Subcutaneous abdominal adipose tissue (tissue), 5 donors: ENCODE results near the gene TEX47.

ENCODE experiments used
- H3K27ac ChIP-seq: one replicate; pipeline ENCODE4 v1.7.0; 2013; ENCODE audit warnings: low read depth, mild to moderate bottlenecking, inconsistent platforms, low read length, moderate library complexity
- H3K27me3 ChIP-seq, 5 donors: one replicate each; pipeline ENCODE4 v1.7.0; 2013; ENCODE audit warnings: low read length in 5 of 5, inconsistent platforms in 1 of 5; ENCODE audit not compliant: control insufficient read depth in 5 of 5, insufficient read depth in 4 of 5
- H3K36me3 ChIP-seq, 5 donors: one replicate each; pipeline ENCODE4 v1.7.0; 2013; ENCODE audit warnings: low read length in 5 of 5; ENCODE audit not compliant: control insufficient read depth in 5 of 5, insufficient read depth in 5 of 5
- H3K4me1 ChIP-seq, 5 donors: one replicate each; pipeline ENCODE4 v1.7.0; 2013; ENCODE audit warnings: low read length in 5 of 5, mild to moderate bottlenecking in 3 of 5, moderate library complexity in 1 of 5; ENCODE audit not compliant: control insufficient read depth in 5 of 5, insufficient read depth in 5 of 5
- H3K4me3 ChIP-seq, 5 donors: one replicate each; pipeline ENCODE4 v1.7.0; 2013; ENCODE audit warnings: low read length in 5 of 5, low read depth in 1 of 5
- H3K9ac ChIP-seq, 5 donors: one replicate each; pipeline ENCODE4 v1.7.0; 2013; ENCODE audit warnings: low read length in 5 of 5, mild to moderate bottlenecking in 4 of 5, moderate library complexity in 3 of 5
- H3K9me3 ChIP-seq, 5 donors: one replicate each; pipeline ENCODE4 v1.7.0; 2013; ENCODE audit warnings: low read length in 5 of 5; ENCODE audit not compliant: control insufficient read depth in 5 of 5
- donor health status: healthy.
- donor health status: healthy.
- donor health status: healthy.
- donor health status: healthy.
- donor health status: healthy.

Gene TEX47

GRCh38 chr7:88789480-88790064 lies 6.0 kb downstream of the TEX47 start:
- H3K27ac ChIP-seq = no peak overlapping the region
- no peak overlapping the region for H3K4me3 ChIP-seq
- no peak overlapping the region for H3K9ac ChIP-seq
- H3K36me3 ChIP-seq = no peaks in the 10 kb centered on the region
- H3K9me3 ChIP-seq = no peaks in the 10 kb centered on the region
- H3K4me1 ChIP-seq = no peaks in the 10 kb centered on the region
- H3K27me3 ChIP-seq = no peaks in the 10 kb centered on the region

- no peaks in the 10 kb centered on the region for H3K27me3 ChIP-seq
- H3K9ac ChIP-seq = no peak overlapping the region
- no peaks in the 10 kb centered on the region for H3K36me3 ChIP-seq
- H3K27ac ChIP-seq = no peak overlapping the region
- H3K4me3 ChIP-seq = no peak overlapping the region
- no peaks in the 10 kb centered on the region for H3K9me3 ChIP-seq
- no peaks in the 10 kb centered on the region for H3K4me1 ChIP-seq
Measured at GRCh38 chr7:88787777-88788176, 7.8 kb downstream of the TEX47 start.

GRCh38 chr7:88775838-88776237 lies 19.7 kb downstream of the TEX47 start:
- Histone ChIP-seq H3K9me3 (no peaks in the 10 kb centered on the region), H3K9ac (no peak overlapping the region), H3K27ac (no peak overlapping the region), H3K4me3 (no peak overlapping the region), H3K36me3 (no peaks in the 10 kb centered on the region), H3K27me3 (no peaks in the 10 kb centered on the region), H3K4me1 (peaks cover 0 to 4% (median 0%) of the 10 kb centered on the region in 5 donors)

GRCh38 chr7:88772776-88773175 lies 22.8 kb downstream of the TEX47 start:
- H3K9me3 ChIP-seq = no peaks in the 10 kb centered on the region
- no peaks in the 10 kb centered on the region for H3K36me3 ChIP-seq
- H3K27ac ChIP-seq = no peak overlapping the region
- H3K9ac ChIP-seq = no peak overlapping the region
- no peaks in the 10 kb centered on the region for H3K27me3 ChIP-seq
- peaks cover 0 to 4% (median 0%) of the 10 kb centered on the region in 5 donors for H3K4me1 ChIP-seq
- no peak overlapping the region for H3K4me3 ChIP-seq

GRCh38 chr7:88771417-88771816 lies 24.1 kb downstream of the TEX47 start:
- H3K4me3 ChIP-seq = no peak overlapping the region
- H3K27ac ChIP-seq = no peak overlapping the region
- H3K4me1 ChIP-seq = peaks cover 0 to 4% (median 0%) of the 10 kb centered on the region in 5 donors
- no peaks in the 10 kb centered on the region for H3K36me3 ChIP-seq
- H3K9ac ChIP-seq = no peak overlapping the region
- H3K27me3 ChIP-seq = no peaks in the 10 kb centered on the region
- no peaks in the 10 kb centered on the region for H3K9me3 ChIP-seq

GRCh38 chr7:88761779-88762178 lies 33.8 kb downstream of the TEX47 start:
- peaks cover 12 to 32% (median 19%) of the 10 kb centered on the region in 5 donors for H3K27me3 ChIP-seq
- no peaks in the 10 kb centered on the region for H3K9me3 ChIP-seq
- no peak overlapping the region for H3K27ac ChIP-seq
- no peak overlapping the region for H3K9ac ChIP-seq
- H3K4me1 ChIP-seq = peaks cover 2 to 18% (median 15%) of the 10 kb centered on the region in 5 donors
- no peak overlapping the region for H3K4me3 ChIP-seq
- H3K36me3 ChIP-seq = no peaks in the 10 kb centered on the region

GRCh38 chr7:88760136-88760515 lies 35.4 kb downstream of the TEX47 start:
- Histone ChIP-seq H3K27me3 (peaks cover 14 to 32% (median 25%) of the 10 kb centered on the region in 5 donors), H3K27ac (no peak overlapping the region), H3K4me3 (no peak overlapping the region)

GRCh38 chr7:88759230-88760135 lies 36.1 kb downstream of the TEX47 start, which contains the start of gene ZNF804B:
ZNF804B (plus strand) TSS chr7:88759700; CDS start chr7:88759977, 277 bp downstream.
- Histone ChIP-seq H3K9ac (no peak within 1 kb of the TSS), H3K27ac (no peak within 1 kb of the TSS), H3K4me3 (peak within 1 kb of the TSS; percentile 44 to 67 (median 54)), H3K27me3 (peaks cover 14 to 32% (median 25%) of the 10 kb centered on the region in 5 donors), H3K36me3 (no peaks in the 10 kb centered on the region), H3K9me3 (no peaks in the 10 kb centered on the region), H3K4me1 (peaks cover 2 to 18% (median 15%) of the 10 kb centered on the region in 5 donors)

More at GRCh38 chr7:88760136-88760515, 35.4 kb downstream of the TEX47 start:
- H3K36me3 ChIP-seq = no peaks in the 10 kb centered on the region
- no peak overlapping the region for H3K9ac ChIP-seq
- no peaks in the 10 kb centered on the region for H3K9me3 ChIP-seq
- H3K4me1 ChIP-seq = peaks cover 2 to 18% (median 15%) of the 10 kb centered on the region in 5 donors

- H3K27ac ChIP-seq = no peak overlapping the region
- H3K36me3 ChIP-seq = no peaks in the 10 kb centered on the region
- no peak overlapping the region for H3K9ac ChIP-seq
- H3K4me3 ChIP-seq = peak overlapping the region; percentile 44 to 67 (median 54)
- no peaks in the 10 kb centered on the region for H3K9me3 ChIP-seq
- peaks cover 2 to 18% (median 15%) of the 10 kb centered on the region in 5 donors for H3K4me1 ChIP-seq
- H3K27me3 ChIP-seq = peaks cover 14 to 32% (median 25%) of the 10 kb centered on the region in 5 donors
Measured at GRCh38 chr7:88758381-88759229, 36.9 kb downstream of the TEX47 start.
